GM20000 (cell line): ENCODE measurements around the gene ABCB6.

Source experiments
- DNase-seq: peaks from one replicate; pipeline ENCODE4 v3.0.0; 2012; ENCODE audit warnings: low spot score
- CTCF ChIP-seq: IDR thresholded peaks from 2 replicates; pipeline ENCODE4 v1.5.1; 2012; ENCODE audit warnings: mild to moderate bottlenecking, control low read depth; ENCODE audit errors: extremely low read depth, missing control alignments

The ABCB6 gene

DNA sequence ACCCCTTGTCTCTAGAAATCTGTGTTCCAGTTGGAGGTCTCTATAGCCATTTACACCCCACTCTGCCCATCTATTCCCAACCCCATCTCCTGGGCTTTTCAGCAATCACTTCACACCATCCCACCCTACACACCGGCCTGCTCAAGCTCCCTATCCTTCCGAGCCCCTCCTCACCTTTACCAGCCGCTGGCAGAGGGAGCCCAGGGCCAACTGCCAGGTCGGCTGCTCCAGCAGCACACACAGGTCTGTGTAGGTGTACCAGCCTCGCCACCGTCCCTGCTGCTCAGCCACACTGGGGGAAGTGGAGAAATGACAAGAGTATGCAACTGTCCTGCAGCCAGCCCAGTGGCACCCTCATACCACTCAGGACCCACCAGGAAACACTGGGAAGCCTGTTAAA lies 45.6 kb downstream of the ABCB6 start:
- DNase-seq: no peak
- TF ChIP-seq CTCF: no peak

- no peak for DNase-seq
- TF ChIP-seq CTCF: no peak
Observed at GRCh38 chr2:219172231-219173154, 46.3 kb downstream of the ABCB6 start.

DNA sequence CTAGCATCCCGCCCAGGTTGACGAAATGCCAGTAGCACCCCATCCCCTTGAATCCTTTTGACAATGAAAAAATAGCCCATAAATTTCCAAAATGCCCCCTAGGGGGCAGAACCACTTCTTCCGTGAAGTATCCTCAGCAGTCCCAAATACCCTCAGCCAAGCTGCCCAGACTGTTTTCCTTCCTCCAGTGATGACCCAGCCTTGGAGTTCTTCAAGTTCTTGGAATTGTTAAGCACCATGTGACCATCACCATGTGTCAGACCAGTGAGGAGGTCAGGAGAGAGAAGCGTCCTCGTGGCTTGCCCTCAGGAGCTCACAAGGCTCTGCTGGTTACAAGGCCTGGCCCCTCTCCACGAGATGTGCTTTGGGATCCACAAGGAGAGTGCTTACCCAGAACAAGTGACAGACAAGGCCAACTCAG lies 47.5 kb downstream of the ABCB6 start:
- DNase-seq: peak; percentile 46
- peak; percentile 32 for TF ChIP-seq CTCF

DNA sequence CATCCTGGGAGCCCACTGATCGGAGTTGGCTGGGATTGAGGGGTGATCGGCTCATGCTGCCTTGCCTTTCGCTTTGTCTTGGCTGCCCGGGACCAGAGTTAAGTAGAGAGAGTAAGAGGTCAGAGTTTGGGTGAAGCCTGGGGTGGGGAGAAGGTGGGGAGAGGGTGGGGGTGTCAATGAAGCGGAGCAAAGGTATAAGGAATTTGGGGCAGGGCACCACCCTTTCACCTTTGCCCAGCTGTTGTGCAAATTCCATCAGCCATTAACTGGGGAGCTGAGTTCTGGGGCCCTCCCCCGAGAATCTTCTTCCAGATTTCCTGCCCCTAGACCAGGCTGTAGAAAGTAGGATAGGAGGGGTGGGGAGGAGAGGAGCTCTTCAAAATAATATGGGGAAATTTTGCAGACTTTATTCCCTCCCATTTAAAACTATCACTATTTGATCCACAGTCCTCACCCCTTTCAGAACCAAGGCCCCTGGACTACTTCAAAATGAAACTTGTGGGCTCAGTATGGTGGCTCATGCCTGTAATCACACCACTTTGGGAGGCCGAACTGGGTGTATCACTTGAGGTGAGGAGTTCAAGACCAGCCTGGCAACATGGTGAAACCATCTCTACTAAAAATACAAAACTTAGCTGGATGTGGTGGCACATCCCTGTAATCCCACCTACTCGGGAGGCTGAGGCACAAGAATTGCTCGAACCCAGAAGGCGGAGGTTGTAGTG lies 48.7 kb downstream of the ABCB6 start, which contains the start of gene SLC23A3:
Gene SLC23A3, minus strand, starts transcription at position 100 of the 725 bp plus-strand sequence. Its CDS starts 45 bp downstream, at position 55.
- no peak for TF ChIP-seq CTCF
- no peak for DNase-seq

DNA sequence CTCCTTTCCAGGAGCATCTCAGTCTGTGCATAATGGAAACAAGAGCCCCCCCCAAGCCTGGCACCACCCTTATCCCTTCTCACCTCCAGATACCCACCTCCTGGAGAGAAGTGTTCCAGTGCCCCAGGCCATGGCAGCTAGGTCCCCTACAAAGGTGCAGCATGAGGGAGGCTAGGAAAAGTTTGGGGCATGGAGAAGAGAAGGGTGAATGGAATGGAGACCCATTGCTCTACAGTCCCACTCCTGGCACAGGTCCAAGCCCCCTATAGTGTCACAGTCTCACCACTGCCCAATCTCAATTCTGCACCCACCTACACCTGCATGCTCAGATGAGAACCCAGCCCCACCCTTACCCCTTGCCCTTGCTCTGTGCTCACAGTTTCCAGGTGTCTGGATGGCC lies 49.8 kb downstream of the ABCB6 start:
- TF ChIP-seq CTCF: no peak
- DNase-seq: no peak

GRCh38 chr2:219168526-219168925 lies 50.2 kb downstream of the ABCB6 start:
- no peak for TF ChIP-seq CTCF
- DNase-seq: no peak

DNA sequence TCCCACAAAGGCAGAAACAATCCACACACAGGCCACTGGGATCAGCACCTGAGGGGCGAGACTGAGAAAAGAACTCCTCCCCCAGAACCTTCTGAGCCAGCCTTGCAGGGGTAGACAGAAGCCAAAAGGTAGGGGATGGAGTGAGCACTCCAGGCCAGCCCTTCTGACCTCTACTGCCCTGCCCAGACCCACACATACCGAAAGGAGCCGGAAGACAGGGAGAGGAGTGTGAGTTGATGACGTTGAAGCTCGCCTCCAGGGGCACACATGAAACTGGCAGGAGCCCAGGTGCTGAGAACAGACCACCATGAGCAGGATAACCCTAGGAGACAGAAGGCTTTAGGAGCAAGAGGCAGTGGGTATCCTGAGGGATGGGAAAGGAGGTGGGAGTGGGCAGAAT lies 50.8 kb downstream of the ABCB6 start:
- no peak for DNase-seq
- no peak for TF ChIP-seq CTCF
